ENCODE data around the gene NAPA.

NAPA gene

GRCh38 chr19:47469719-47470118 is 45.1 kb downstream of the NAPA start:
- no peaks in the 10 kb centered on the region for H3K9me3 ChIP-seq
- no peak overlapping the region for H3K27ac ChIP-seq
- no peak overlapping the region for H3K4me3 ChIP-seq (ENCODE audit: low read depth in 1 of 2, low read length in 1 of 2)
- no peaks in the 10 kb centered on the region for H3K4me1 ChIP-seq (ENCODE audit: control insufficient read depth in 1 of 2, insufficient read depth in 1 of 2, low read depth in 1 of 2, low read length in 1 of 2)
- no peaks in the 10 kb centered on the region for H3K36me3 ChIP-seq
- peaks cover 84% of the 10 kb centered on the region for H3K27me3 ChIP-seq
- TF ChIP-seq CTCF (IDR thresholded peaks at IDR 0.05) = no peak

GRCh38 chr19:47469363-47469700 is 45.5 kb downstream of the NAPA start:
- no peak for TF ChIP-seq CTCF (IDR thresholded peaks at IDR 0.05)
- Histone ChIP-seq H3K9me3 (no peaks in the 10 kb centered on the region), H3K36me3 (no peaks in the 10 kb centered on the region), H3K4me3 (ENCODE audit: low read depth in 1 of 2, low read length in 1 of 2) (no peak overlapping the region), H3K27me3 (peaks cover 88% of the 10 kb centered on the region), H3K27ac (no peak overlapping the region), H3K4me1 (ENCODE audit: control insufficient read depth in 1 of 2, insufficient read depth in 1 of 2, low read depth in 1 of 2, low read length in 1 of 2) (no peaks in the 10 kb centered on the region)

GRCh38 chr19:47467914-47468313 is 46.9 kb downstream of the NAPA start:
- TF ChIP-seq CTCF (IDR thresholded peaks at IDR 0.05) = no peak
- Histone ChIP-seq H3K27ac (no peak overlapping the region), H3K36me3 (no peaks in the 10 kb centered on the region), H3K4me1 (ENCODE audit: control insufficient read depth in 1 of 2, insufficient read depth in 1 of 2, low read depth in 1 of 2, low read length in 1 of 2) (no peaks in the 10 kb centered on the region), H3K27me3 (peaks cover 93% of the 10 kb centered on the region), H3K9me3 (no peaks in the 10 kb centered on the region), H3K4me3 (ENCODE audit: low read depth in 1 of 2, low read length in 1 of 2) (no peak overlapping the region)

- peaks cover 84% of the 10 kb centered on the region for H3K27me3 ChIP-seq
- no peak overlapping the region for H3K27ac ChIP-seq
- H3K36me3 ChIP-seq = no peaks in the 10 kb centered on the region
- TF ChIP-seq CTCF (IDR thresholded peaks at IDR 0.05) = no peak
- H3K4me1 ChIP-seq (ENCODE audit: control insufficient read depth in 1 of 2, insufficient read depth in 1 of 2, low read depth in 1 of 2, low read length in 1 of 2) = no peaks in the 10 kb centered on the region
- H3K9me3 ChIP-seq = no peaks in the 10 kb centered on the region
- no peak overlapping the region for H3K4me3 ChIP-seq (ENCODE audit: low read depth in 1 of 2, low read length in 1 of 2)
Observed at GRCh38 chr19:47465957-47466356, 48.9 kb downstream of the NAPA start.

- Histone ChIP-seq H3K27me3 (peaks cover 83% of the 10 kb centered on the region), H3K27ac (no peak overlapping the region), H3K4me3 (ENCODE audit: low read depth in 1 of 2, low read length in 1 of 2) (no peak overlapping the region), H3K4me1 (ENCODE audit: control insufficient read depth in 1 of 2, insufficient read depth in 1 of 2, low read depth in 1 of 2, low read length in 1 of 2) (no peaks in the 10 kb centered on the region), H3K9me3 (no peaks in the 10 kb centered on the region), H3K36me3 (no peaks in the 10 kb centered on the region)
- TF ChIP-seq CTCF (IDR thresholded peaks at IDR 0.05) = no peak
Observed at GRCh38 chr19:47464675-47465419, 50.0 kb downstream of the NAPA start.

Measured in neutrophil (primary cell).